HG03097 (cell line): Measurements from ENCODE around the gene MINDY4.

Experiments used
- ATAC-seq: cut with Tn5 transposase; IDR thresholded peaks from one replicate; pipeline ENCODE4 v1.9.1; 2021; ENCODE audit not compliant: unreplicated experiment, low FRiP score

The MINDY4 gene

DNA sequence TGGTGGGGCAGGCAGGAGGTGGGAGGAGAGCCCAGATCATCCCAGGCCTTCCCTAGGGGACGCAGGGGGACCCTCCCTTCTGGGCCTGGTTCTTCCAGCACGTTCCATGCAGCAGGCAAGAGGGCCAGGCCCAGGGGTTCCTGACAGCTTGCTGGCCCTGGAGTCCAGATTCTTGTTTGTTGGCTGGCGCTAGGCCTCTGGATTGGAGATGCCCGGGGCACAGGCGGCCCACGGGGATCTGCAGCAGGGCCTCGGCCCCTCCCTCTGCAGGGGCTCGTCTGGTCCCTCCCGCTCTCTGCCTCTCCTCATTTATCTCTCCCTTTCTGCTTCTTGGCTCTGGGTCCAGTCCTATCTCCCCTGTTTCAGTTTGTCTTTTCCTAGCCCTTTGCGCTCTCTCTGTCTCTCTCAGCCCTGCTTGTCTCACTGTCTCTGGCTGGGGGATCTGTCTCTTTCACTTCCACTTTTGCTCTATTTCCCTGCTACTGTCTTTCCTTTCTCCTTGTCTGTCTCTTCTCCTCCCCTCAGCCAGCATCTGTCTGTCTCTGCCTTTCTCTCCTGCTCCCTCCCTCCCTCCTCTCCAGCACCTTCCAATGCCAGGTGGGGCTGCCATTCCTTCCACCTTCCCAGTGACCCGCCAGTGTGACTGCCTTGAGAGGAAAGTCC is 139.3 kb downstream of the MINDY4 start:
- no peak for ATAC-seq

DNA sequence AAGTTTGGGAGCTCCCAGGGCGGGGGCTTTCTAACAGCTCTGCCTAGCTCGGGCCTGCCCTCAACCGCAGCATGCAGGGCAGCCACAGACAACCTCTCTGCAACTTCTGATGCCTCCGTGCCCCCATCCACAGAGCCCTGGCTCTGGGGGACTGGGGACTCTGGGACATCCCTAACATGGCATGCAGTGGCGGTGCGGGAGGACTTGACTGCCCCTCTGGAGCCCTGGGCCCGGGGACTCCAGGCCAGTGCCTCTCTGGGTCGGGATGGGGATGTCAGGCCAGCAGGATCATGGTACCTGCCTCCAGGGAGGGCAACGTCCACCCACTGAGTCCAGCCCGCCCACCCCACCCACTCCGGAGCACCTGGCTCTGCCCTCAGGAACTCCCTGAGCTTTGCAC is 139.9 kb downstream of the MINDY4 start:
- ATAC-seq = no peak

DNA sequence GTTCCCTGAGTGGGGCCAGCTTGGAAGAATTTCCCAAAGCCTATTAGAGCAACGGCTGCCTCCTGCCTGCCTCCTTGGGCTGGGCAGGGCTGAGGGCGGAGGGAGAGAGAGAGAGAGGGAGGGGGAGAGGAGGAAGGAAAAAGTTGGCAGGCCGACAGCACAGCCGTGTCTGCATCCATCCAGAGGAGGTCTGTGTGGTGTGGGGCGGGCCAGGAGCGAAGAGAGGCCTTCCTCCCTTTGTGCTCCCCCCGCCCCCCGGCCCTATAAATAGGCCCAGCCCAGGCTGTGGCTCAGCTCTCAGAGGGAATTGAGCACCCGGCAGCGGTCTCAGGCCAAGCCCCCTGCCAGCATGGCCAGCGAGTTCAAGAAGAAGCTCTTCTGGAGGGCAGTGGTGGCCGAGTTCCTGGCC is 140.3 kb downstream of the MINDY4 start, which contains the start of gene AQP1:
TSS of gene AQP1 (plus strand) at position 293 of the 409 bp plus-strand sequence. CDS start at position 350, 57 bp downstream.
- no peak for ATAC-seq

DNA sequence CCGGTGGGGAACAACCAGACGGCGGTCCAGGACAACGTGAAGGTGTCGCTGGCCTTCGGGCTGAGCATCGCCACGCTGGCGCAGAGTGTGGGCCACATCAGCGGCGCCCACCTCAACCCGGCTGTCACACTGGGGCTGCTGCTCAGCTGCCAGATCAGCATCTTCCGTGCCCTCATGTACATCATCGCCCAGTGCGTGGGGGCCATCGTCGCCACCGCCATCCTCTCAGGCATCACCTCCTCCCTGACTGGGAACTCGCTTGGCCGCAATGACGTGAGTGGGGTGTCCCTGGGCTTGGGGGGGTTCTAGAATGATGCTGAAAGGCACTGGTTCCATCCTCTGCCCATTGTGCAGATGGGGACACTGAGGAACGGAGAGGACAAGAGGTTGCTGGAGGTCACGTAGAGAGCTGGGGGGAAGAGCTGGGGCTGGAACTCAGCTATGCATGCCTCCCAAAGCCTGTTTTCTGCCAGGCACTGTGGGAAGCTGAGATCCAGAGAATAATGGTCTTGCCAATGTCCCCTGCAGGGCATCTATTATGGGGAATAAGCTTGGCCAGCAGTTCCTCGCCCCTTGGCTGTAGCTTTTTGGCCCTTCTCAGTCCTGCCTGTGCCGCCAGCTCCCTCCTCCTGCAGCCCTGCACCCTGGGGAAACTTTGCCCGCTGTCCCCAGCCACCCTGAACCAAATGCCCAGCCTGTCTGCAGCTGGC is 141.0 kb downstream of the MINDY4 start:
- ATAC-seq = no peak

DNA sequence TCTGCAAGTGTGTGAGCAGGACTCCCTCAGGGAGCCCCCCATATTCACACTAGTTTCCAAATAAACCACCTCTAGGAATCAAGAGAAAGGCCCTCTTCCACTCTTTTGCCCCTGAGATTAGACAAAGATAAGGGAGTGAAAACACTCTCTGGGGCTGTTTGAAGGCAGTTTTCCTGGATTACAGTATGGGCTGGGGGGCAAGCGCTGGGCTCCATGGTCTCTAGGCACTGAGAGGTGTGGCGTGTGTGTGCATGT is 141.4 kb downstream of the MINDY4 start:
- ATAC-seq = no peak

DNA sequence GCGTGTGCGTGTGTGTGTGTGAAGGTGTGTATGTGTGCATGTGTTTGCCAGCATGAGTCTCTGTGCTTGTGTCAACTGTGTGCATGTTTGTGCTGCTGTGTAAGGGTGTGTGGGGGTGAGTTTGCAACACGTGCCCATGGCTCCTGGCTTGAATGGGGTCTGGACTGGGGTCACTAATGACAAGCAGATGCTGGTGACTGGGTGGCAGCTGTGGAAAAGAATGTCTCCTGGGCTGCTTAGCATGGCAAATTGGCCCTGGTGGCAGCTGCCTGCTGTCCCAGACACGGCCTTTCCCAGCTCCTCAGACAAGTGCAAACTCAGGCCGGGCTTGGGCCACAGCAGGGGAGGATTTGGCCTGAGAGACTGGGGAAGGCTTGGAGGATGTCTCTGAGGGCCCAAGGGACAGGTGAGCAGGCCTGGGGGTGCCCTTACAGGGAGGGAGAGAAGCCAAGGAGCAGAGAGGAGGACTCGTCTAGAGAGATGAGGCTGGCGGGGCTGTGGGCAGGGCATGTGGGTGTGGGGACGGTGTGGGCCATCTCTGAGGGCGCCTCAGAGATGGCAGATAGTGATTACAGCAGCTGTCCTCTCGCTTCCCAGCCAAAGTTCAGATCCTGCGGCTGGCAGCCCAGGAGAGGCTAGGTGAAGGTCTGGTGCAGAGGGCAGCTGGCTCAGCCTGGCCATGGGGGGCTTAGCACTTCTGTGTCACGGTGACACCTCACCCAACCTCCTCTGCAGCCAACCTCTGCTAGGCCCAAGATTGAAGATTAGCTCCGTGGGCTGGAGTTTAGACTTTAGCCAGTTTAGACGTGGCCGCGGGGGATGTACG is 142.0 kb downstream of the MINDY4 start:
- ATAC-seq = no peak

DNA sequence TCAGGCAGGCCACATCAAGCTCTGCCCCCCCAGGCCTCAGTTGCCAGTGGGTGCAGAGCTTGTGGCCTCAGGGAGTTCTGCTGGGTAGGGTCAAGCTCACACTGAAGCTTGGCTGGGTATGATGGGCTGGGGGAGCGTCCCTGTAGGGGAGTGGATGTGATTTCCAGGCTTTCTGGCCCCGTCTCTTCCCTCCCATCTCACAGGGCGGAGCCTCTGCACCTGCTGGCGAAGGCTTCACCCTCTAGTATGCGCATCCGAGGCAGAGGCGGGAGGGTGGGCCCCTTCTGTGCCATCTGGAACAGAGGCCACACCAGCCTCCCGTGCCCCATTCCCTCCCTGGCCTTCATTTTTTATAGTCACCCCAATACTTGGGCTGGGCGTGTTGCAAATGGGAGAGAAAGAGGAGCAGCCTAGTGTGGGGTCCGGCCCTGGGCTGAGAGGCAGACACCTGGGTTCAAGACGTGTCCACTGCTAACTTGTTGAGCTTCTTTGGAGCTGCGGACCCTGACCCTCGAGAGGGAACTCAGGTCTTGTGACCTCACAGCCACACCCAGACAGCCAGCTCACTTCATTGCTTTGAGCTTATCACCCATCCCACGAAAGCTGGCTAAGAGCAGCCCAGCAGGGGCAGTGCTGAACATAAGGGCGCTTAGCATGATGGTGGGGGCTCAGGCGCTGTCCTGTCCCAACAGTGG is 142.8 kb downstream of the MINDY4 start:
- no peak for ATAC-seq

DNA sequence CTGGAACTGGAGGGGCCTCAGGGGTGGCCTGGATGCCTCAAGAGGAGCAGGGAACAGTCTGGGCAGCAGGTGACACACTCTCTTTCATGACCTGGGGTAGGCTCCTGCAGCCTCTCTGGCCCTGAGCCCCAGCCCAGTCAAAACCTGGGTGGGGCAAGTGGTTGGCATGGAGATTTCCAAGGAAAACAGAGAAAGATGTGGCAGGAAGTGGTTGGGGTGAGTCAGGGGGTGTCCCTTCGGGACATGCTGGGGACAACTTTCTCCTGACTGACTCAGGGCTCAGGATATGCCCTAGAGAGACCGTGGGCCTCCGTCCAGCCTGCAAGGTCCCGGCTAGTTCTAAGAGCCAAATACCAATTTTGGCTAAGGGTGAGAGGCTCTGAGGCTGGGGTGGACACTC is 143.4 kb downstream of the MINDY4 start:
- no peak for ATAC-seq

DNA sequence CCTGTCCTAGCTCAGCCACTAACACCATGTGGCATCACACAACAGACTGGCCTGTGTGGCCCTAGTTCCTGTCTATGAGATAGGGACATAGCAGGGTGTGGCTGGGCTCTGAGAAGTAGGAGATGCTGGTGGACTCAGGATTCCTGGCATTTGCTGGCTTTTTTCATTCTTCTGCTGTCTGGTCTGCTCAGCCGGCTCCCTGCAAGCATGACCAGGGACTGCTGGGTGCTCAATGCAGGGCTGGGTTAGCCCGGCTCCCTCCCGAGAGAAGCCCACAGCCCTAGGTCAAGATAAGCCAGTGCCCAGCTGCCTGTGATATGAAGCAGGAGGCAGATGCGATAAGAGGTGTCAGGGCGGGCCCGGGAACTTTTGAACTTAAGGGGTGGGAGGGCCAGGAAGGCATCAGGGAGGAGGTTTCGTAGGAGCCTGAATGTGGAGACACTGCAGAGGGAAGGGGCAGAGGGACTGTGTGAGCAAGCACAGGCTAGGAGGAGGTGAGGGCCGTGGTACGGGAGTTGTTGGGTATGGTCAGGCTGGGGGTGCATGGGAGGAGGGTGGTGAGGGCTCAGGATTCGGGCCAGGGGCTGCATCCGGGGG is 143.9 kb downstream of the MINDY4 start:
- no peak for ATAC-seq

DNA sequence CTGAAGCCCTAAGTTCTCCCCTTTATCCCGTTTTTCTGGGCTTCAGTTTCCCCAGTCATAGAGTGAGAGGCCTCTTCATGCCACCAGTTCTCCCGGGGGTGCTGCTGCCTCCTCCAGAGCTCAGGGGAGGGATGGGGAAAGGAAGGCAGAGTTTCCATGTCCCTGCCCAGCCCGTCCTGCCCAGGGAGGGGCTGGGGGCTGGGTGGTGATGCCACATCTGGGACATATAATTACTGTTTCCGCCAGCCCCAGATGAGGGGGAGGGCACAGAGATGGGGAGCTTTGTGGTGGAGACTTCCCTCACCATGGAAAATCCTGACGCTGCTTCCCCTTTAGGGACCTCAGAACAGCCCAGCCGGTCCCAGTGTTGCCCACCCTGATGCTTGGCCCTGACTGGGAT is 144.5 kb downstream of the MINDY4 start:
- ATAC-seq = no peak

DNA sequence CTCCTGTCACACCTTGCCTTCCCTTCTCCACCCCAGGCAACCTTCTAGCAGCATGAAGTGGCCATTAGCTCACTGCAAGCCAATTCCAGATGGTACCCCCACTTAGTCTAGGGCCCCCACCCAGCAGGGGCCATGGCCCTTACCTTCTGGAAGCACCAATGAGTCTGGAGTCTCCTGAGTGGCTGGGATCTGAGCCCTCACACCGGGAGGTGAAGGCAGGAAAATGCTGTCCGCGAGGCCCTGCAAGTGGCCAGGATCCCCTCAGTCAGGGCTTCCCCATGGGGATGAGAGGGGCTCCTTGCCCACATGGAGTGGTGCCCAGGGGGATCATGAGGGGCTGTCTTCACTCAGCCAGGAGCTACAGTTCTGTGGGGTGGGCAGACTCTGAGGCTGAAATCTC is 145.0 kb downstream of the MINDY4 start:
- no peak for ATAC-seq

DNA sequence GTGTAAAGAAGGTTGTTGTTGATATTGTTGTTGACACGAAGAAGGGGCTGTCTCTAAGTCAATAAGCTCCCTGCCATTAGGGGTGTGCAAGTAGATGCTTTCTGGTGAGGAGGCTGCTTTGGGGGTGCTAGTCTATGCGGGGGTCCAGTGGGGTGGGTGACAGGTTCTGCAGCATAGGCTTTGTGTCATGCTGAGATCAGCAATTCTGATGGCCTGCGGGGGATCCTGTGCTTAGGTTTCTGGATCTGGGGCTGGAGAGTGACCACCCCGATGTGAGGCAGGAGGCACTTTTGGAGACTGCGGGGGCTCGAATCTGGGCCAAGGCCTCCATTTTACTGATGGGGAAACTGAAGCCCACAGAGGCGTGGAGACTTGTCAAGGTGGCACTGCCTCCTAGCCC is 145.6 kb downstream of the MINDY4 start:
- ATAC-seq = no peak

DNA sequence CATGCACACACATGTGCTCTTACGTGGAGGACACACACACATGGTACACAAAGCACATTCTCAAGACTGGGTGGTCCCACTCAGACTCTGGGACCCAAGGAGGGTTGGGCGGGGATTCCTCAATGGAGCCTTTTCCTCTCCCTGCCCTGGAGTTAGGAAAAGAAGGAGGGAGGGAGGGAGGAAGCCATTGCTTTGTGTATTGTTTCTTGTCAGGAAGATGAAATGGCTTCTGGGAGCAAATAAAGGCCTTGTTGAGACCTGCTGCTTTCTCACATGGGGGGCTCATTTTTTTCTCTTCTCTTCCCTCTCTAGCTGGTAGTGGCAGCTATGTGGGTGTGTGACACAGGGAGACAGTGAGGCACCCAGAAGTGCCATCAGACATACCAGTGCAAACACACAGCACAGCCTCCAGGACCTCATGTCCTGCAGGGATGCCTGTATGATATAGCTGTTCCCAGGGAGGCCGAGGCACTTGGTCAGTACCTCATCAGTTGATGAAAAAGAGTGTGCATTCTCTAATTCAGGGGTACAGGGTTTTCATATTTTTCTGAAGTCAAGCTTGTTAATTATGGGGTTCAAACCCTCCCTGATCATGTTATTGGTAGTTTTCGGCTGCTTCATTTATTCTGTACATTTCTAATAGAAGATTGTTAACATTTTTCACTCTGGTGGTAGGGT is 146.1 kb downstream of the MINDY4 start:
- no peak for ATAC-seq

DNA sequence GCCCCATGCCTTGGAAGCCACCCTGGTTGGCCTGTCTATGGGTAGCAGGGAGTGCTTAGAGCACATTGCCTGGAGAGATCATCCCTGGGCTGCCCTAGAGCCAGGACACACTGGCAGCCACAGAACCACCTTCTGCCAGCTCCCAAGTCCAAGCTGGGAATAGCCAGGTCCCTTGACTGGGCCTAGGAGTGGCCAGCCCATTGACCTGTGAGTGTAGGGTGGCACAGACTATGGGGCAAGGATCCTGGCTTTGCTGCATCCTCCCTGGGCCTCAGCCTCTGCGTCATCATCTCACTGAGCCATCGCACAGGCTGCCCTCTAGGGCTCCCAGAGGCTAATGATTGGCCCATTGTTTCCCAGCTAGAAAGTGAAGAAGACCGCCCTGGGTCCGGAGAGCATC is 147.5 kb downstream of the MINDY4 start:
- ATAC-seq = no peak

DNA sequence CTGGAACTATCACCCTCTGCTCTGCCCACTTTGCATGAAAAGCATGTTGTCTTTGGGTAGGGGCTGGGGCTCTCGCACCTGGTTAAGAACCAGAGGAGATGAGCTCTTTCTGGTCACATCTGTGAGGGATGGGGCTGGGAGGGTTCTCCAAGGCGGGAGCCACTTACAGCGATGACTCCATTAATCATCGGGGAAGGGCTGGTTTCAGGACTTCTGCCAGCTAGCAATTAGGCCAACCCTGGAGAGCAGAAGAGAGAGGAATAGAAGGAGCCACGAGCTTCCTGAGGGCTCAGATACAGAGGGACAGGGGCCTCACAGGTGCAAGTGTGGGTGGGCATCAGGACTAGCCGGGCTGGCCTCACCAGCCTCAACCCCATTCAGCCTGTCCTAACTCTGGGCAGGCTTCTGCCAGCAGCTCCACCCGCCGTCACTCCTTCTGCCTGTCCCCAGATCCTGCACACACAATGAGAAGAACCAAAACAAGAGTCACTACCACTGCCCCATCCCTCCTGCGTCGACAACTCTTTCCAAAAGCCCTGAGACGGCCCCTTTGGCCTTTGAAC is 148.9 kb downstream of the MINDY4 start:
- ATAC-seq = no peak

DNA sequence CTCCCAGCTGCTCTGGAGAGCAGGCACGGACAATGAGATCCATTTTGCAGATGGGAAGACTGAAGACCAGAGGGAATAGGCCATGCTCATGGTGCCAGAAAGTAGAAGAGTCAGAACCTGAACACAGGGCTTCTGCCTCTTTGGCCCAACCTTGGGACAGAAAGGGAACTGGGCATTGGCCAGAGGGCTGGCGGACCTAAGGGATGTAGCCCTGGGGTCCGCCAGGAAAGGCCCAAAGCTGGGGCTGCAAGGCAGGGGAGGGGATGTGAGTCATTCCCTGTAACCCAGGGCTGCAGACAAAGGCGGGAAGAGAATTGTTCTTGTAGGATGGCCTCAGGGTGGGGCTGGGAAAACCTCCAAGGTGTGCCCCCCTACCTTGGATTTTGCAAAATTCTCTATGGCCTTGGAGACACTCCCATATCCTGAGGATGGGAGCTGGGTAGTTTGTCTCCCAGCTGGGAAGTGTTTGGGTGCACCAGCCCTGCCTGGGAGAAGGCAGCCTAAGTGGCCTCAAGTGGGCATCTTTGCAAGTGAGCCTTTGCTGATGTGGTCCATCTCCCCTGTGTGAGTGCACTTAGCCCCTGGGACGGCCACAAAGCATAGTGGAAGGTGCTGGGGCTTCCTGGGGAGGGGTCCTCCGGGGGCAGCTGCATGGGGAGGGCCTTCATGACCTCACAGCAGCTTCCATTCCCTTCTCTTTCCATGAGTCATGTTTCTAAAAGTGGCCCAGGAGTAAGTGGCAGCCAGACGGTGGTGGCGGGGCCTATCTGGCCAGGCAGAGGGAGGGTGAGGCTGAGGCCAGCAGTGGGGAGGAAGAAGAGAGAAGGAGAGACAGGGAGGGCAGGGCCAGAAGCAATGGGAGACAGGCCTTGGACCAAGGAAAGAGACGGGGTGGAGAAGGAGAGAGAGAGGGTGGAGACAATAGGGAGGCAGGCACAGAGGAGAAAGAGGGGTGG is 149.6 kb downstream of the MINDY4 start:
- no peak for ATAC-seq

DNA sequence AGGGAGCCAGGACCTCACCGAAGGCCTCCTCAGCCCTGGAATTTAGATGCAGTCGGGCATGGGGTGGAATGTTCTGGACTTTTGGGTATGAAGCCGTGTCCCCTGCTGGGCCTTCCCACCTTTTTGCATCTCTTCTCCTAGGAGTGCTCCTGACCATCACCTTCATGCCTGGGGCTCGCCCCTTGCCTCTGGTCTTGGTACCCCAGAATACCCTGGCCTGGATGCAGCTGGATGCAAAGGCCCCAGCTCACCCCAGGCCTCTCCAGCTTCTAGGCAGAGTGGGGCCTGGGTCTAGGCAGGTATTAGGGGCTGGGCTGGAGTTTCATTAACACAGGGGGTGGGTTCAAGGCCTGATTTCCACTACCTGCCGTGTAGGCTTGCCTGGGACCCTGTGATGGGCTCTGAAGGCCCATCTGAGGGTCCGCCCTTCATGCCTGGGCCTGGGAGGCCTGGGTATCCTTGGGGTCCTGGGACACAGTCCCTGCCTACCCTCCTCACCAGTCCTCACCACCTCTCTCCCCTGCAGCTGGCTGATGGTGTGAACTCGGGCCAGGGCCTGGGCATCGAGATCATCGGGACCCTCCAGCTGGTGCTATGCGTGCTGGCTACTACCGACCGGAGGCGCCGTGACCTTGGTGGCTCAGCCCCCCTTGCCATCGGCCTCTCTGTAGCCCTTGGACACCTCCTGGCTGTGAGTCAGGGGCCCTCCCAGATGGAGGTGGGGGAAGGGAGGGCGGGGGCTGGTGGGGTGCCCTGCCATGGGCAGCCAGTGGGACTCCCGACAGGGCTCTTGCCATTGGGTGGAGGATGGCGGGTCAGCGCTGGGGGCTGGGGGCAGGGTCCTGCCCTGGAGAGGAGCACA is 150.6 kb downstream of the MINDY4 start:
- ATAC-seq = no peak

DNA sequence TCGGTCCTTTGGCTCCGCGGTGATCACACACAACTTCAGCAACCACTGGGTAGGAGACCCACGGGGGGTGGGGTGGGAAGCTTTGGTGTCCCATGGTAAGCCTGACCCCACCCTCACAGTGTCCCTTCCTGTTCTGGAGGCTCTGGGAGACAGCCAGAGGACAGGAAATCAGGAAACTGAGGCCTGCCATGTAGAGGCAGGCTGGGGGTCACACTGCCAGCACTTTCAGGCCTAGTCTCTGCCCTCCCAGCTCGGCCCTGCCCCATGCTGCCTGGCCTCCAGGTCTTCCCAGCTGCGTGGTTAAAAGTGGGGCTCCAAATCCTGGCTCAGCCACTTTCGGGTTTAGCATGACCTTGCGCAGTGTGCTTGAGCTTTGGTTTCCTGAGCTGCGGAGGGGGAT is 151.4 kb downstream of the MINDY4 start:
- no peak for ATAC-seq
